Measurements from ENCODE around the gene SLC47A1. TPM values are rescaled to one million over a fixed set of nuclear protein-coding genes. Genes with fewer than 3 reads are reported as not detected.
"Not testable (repeated sequence)": the region's sequence is repeated elsewhere in the genome, so short reads cannot be mapped to it uniquely, and the experiment has no call there.

The SLC47A1 gene
- total RNA-seq, result not detected
- total RNA-seq, result 0.08 to 0.35 reads per million in 2 donors

DNA sequence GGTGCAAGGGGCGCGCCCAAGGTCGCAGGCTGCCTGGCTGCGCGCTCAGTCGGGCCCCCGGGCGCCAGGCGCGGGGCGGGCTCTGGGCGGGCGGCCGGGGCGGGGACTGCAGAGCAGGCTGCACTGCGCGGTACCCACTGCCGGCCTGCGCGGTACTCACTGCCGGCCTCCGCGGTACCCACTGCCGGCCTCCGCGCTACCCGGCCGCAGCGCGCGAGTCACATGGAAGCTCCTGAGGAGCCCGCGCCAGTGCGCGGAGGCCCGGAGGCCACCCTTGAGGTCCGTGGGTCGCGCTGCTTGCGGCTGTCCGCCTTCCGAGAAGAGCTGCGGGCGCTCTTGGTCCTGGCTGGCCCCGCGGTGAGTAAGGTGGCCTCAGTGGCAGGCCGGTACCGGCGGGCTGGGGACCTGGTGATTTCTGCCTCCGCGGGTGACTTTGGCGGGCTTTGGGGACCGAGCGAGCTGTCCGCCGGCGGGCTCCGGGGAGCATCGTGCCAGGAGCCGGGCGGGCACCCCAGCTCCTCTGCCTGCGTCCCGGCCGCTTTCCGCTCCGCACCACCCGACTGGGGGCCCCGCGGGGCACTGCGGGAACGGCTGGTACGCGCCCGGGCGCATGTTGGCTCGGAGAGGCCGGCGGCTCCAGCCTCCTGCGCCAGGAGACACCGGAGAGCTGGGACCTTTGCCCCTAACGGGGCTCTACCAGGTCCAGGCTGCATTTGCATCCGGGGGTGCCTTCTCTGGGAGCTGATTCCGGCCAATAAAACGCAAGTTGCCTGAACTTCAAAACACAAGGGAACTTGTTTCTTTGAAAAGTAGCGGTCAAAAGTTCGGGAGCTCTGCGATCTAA is at the start of gene SLC47A1:
TSS of gene SLC47A1 (plus strand) at position 137 of the 844 bp plus-strand sequence. CDS start at position 223, 86 bp downstream.
- Mint-ChIP-seq H3K4me3 (peak within 1 kb of the TSS; percentile 77), H3K27ac (no peak within 1 kb of the TSS), H3K27me3 (peaks cover 56% of the 10 kb centered on the region), H3K36me3 (ENCODE audit: low read depth) (no peaks in the 10 kb centered on the region), H3K4me1 (peaks cover 8% of the 10 kb centered on the region)
- no peaks in the 10 kb centered on the region for H3K9me3 ChIP-seq (ENCODE audit: control insufficient read depth, low read length, poor library complexity, severe bottlenecking)
- DNase-seq, result no peak
- peak; percentile 73 for ATAC-seq

DNA sequence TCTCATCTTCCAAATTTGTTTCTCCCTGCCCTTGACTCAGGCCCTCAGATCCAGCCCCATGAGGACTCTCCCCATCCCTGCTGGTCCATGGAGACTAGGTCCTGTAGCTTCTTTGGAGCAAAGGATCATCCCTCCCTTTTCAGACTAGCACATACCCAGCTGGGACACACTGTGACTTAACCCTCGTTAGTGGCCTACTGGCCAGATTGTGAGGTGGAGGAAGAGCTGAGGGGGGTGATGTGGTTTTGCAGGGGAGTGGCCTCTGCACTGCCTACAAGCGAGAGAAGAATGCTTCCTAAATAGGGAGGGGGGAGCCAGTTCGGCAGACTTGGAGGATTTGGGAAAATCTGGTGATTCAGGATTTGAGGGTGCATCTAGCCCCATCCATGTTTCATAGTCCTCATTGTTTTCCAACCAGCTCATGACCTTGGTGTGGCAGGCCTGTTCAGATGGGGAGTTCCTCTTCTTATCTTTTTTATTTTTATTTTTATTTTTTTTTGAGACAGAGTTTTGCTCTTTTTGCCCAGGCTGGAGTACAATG is 47.8 kb upstream of the SLC47A1 start:
- Mint-ChIP-seq H3K27ac (no peak overlapping the region), H3K27me3 (peaks cover 17% of the 10 kb centered on the region), H3K36me3 (ENCODE audit: low read depth) (no peaks in the 10 kb centered on the region), H3K4me3 (no peak overlapping the region), H3K4me1 (peaks cover 2% of the 10 kb centered on the region)
- no peaks in the 10 kb centered on the region for H3K9me3 ChIP-seq (ENCODE audit: control insufficient read depth, low read length, poor library complexity, severe bottlenecking)
- DNase-seq (no peak), ATAC-seq (no peak)

DNA sequence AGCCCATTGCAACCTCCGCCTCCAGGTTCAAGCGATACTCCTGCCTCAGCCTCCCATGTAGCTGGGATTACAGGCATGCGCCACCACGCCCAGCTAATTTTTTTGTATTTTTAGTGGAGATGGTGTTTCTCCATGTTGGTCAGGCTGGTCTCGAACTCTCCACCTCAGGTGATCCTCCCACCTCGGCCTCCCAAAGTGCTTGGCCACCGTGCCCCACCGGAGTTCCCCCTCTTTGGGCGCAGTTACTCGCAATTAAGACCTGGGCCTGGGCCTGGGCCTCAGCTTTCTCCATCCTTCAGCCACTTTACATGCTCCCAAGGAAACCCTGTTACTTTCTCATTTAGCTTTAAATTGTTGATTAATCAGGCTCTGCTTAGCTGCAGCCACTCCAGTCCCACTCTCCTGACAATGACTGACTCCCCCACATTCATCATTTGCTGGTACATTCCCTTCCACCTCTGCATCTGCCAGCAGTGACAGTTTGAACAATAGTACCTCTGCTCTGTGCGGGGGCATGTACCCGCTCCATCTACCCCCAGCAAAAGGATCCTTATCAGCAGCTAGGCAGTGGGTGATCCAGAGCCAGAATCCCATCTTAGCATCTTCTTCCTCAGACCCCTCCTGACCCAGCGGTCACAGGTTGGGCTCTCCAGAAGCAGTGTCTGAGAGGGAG is 47.2 kb upstream of the SLC47A1 start:
- no peak for ATAC-seq
- no peak for DNase-seq
- Mint-ChIP-seq H3K4me1 (peaks cover 2% of the 10 kb centered on the region), H3K4me3 (no peak overlapping the region), H3K27me3 (peaks cover 17% of the 10 kb centered on the region), H3K36me3 (ENCODE audit: low read depth) (no peaks in the 10 kb centered on the region), H3K27ac (no peak overlapping the region)
- H3K9me3 ChIP-seq (ENCODE audit: control insufficient read depth, low read length, poor library complexity, severe bottlenecking), result no peaks in the 10 kb centered on the region

DNA sequence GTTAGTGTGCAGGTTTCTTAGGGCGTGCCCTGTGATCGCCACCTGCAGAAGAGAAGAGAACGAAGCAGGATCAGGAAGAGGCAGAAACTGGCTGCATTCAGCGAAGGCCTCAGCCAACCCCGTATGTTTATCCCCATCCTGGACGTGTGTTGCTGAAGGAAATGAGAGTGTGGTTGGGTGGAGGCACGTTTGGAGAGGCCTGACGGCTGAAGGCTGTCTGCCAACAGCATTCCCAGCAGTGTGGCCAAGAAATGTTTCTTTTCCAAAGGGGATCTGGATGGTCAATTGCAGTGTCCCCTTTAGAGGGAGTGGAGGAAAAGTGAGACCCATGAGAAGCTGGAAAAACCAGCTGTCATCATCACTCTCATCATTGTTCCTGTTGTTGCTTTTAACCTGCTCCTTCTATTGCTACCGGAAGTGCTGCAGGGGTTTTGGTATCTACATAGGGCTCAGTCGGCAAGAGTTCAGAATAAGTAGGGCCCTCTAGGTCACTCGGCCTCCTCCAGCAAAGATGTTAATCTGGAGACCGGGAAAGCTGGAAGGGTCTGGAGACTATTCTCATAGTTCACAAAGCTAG is 46.5 kb upstream of the SLC47A1 start:
- no peak overlapping the region for H3K4me3 Mint-ChIP-seq
- H3K4me1 Mint-ChIP-seq, result peaks cover 2% of the 10 kb centered on the region

GRCh38 chr17:19492141-19492540 is 41.5 kb upstream of the SLC47A1 start:
- no peak for ATAC-seq
- no peaks in the 10 kb centered on the region for H3K36me3 Mint-ChIP-seq (ENCODE audit: low read depth)
- H3K9me3 ChIP-seq (ENCODE audit: control insufficient read depth, low read length, poor library complexity, severe bottlenecking), result no peaks in the 10 kb centered on the region
- no peak overlapping the region for H3K27ac Mint-ChIP-seq
- H3K27me3 Mint-ChIP-seq, result peaks cover 17% of the 10 kb centered on the region
- no peaks in the 10 kb centered on the region for H3K4me1 Mint-ChIP-seq
- no peak for DNase-seq
- H3K4me3 Mint-ChIP-seq, result no peak overlapping the region

More for the DNA sequence above, 46.5 kb upstream of the SLC47A1 start:
- H3K27ac Mint-ChIP-seq, result no peak overlapping the region
- DNase-seq (no peak), ATAC-seq (no peak)
- H3K27me3 Mint-ChIP-seq, result peaks cover 17% of the 10 kb centered on the region
- H3K36me3 Mint-ChIP-seq (ENCODE audit: low read depth), result no peaks in the 10 kb centered on the region
- H3K9me3 ChIP-seq (ENCODE audit: control insufficient read depth, low read length, poor library complexity, severe bottlenecking), result no peaks in the 10 kb centered on the region

- Mint-ChIP-seq H3K27ac (no peak overlapping the region), H3K36me3 (ENCODE audit: low read depth) (no peaks in the 10 kb centered on the region), H3K4me3 (no peak overlapping the region), H3K4me1 (peaks cover under 1% of the 10 kb centered on the region), H3K27me3 (peaks cover 1% of the 10 kb centered on the region)
- H3K9me3 ChIP-seq (ENCODE audit: control insufficient read depth, low read length, poor library complexity, severe bottlenecking), result no peaks in the 10 kb centered on the region
- ATAC-seq, result no peak
- no peak for DNase-seq
These were observed 38.5 kb upstream of the SLC47A1 start for GRCh38 chr17:19494961-19495806.

GRCh38 chr17:19495828-19496528 is 37.7 kb upstream of the SLC47A1 start:
- H3K4me3 Mint-ChIP-seq, result no peak overlapping the region
- ATAC-seq (no peak), DNase-seq (no peak)
- peaks cover 5% of the 10 kb centered on the region for H3K27me3 Mint-ChIP-seq
- H3K9me3 ChIP-seq (ENCODE audit: control insufficient read depth, low read length, poor library complexity, severe bottlenecking), result no peaks in the 10 kb centered on the region
- H3K36me3 Mint-ChIP-seq (ENCODE audit: low read depth), result no peaks in the 10 kb centered on the region
- no peak overlapping the region for H3K27ac Mint-ChIP-seq
- H3K4me1 Mint-ChIP-seq, result peaks cover 2% of the 10 kb centered on the region

GRCh38 chr17:19497624-19498023 is 36.0 kb upstream of the SLC47A1 start:
- Mint-ChIP-seq H3K36me3 (ENCODE audit: low read depth) (no peaks in the 10 kb centered on the region), H3K4me3 (no peak overlapping the region), H3K4me1 (peaks cover 3% of the 10 kb centered on the region), H3K27me3 (peaks cover 5% of the 10 kb centered on the region), H3K27ac (no peak overlapping the region)
- ATAC-seq (no peak), DNase-seq (no peak)
- no peaks in the 10 kb centered on the region for H3K9me3 ChIP-seq (ENCODE audit: control insufficient read depth, low read length, poor library complexity, severe bottlenecking)

- H3K27ac Mint-ChIP-seq, result no peak overlapping the region
- peaks cover 4% of the 10 kb centered on the region for H3K4me1 Mint-ChIP-seq
- ATAC-seq, result no peak
- no peak for DNase-seq
- no peaks in the 10 kb centered on the region for H3K9me3 ChIP-seq (ENCODE audit: control insufficient read depth, low read length, poor library complexity, severe bottlenecking)
- peaks cover 5% of the 10 kb centered on the region for H3K27me3 Mint-ChIP-seq
- H3K36me3 Mint-ChIP-seq (ENCODE audit: low read depth), result no peaks in the 10 kb centered on the region
- H3K4me3 Mint-ChIP-seq, result no peak overlapping the region
These were observed 32.4 kb upstream of the SLC47A1 start for GRCh38 chr17:19501219-19501618.

DNA sequence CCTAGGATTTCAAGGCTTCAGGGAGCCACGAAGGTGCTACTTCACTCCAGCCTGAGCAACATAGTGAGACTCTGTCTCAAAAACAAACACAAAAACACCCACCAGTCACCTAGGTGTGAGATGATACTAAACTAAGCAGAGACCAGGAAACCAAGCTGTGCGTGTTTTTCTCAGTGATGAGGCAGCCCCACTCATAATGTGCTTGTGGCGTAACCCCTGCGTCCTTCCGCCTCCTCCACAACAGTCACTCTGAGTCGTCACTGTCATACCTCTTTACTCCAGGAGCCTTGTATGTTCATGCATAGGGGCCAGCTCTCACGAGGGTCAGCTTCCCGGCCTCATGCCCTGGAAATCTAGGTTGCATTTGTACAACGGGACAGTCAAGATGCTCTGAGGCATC is 31.1 kb upstream of the SLC47A1 start:
- DNase-seq (no peak), ATAC-seq (peak; percentile 84)
- Mint-ChIP-seq H3K36me3 (ENCODE audit: low read depth) (no peaks in the 10 kb centered on the region), H3K27me3 (peaks cover 5% of the 10 kb centered on the region), H3K4me3 (no peak overlapping the region), H3K27ac (peak overlapping the region; percentile 60), H3K4me1 (peaks cover 4% of the 10 kb centered on the region)
- H3K9me3 ChIP-seq (ENCODE audit: control insufficient read depth, low read length, poor library complexity, severe bottlenecking), result no peaks in the 10 kb centered on the region

DNA sequence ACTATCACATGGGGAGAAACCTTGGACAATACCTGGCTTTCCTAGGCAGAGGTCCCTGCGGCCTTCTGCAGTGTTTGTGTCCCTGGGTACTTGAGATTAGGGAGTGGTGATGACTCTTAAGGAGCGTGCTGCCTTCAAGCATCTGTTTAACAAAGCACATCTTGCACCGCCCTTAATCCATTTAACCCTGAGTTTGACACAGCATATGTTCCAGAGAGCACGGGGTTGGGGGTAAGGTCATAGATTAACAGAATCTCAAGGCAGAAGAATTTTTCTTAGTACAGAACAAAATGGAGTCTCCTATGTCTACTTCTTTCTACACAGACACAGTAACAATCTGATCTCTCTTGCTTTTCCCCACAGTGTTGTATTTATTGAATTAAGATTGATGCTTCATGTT is 28.1 kb upstream of the SLC47A1 start:
- Mint-ChIP-seq H3K4me1 (peaks cover 11% of the 10 kb centered on the region), H3K27ac (peak overlapping the region; percentile 98)
- H3K9me3 ChIP-seq (ENCODE audit: control insufficient read depth, low read length, poor library complexity, severe bottlenecking); H3K27me3 Mint-ChIP-seq; DNase-seq; H3K36me3 Mint-ChIP-seq (ENCODE audit: low read depth); H3K4me3 Mint-ChIP-seq; ATAC-seq: not testable (repeated sequence)

Data from T-helper 17 cell (primary cell).